H9 (cell line): ENCODE measurements around the gene ZNF428. TPM values are rescaled to one million over a fixed set of nuclear protein-coding genes. Genes with fewer than 3 reads are reported as not detected.
A peak's percentile ranks its signal among the peaks of the same experiment; 100 is the strongest.
"Not testable (repeated sequence)": the region's sequence is repeated elsewhere in the genome, so short reads cannot be mapped to it uniquely, and the experiment has no call there.

Experiments used
- DNase-seq: peaks from one replicate; pipeline ENCODE4 v3.0.0-alpha.2; 2017
- H2AFZ ChIP-seq: one replicate; pipeline ENCODE4 v1.6.1; 2013; ENCODE audit warnings: mild to moderate bottlenecking, low read length, control low read depth, moderate library complexity
- H2AK5ac ChIP-seq: 2 replicates; pipeline ENCODE4 v1.6.1; 2013; ENCODE audit warnings: low read length, control low read depth, mixed read lengths; ENCODE audit not compliant: insufficient read length
- H2BK120ac ChIP-seq: one replicate; pipeline ENCODE4 v1.6.1; 2013; ENCODE audit warnings: low read depth, mild to moderate bottlenecking, low read length, control low read depth, inconsistent platforms; ENCODE audit not compliant: poor library complexity, severe bottlenecking
- H2BK12ac ChIP-seq: 2 replicates; pipeline ENCODE4 v1.6.1; 2013; ENCODE audit warnings: low read length, control low read depth, mixed read lengths, low read depth; ENCODE audit not compliant: insufficient read length
- H2BK15ac ChIP-seq: 2 replicates; pipeline ENCODE4 v1.6.1; 2013; ENCODE audit warnings: low read depth, low read length, control low read depth
- H2BK20ac ChIP-seq: one replicate; pipeline ENCODE4 v1.6.1; 2013; ENCODE audit warnings: low read depth, mild to moderate bottlenecking, low read length, control low read depth, inconsistent platforms; ENCODE audit not compliant: poor library complexity, severe bottlenecking
- H2BK5ac ChIP-seq: 2 replicates; pipeline ENCODE4 v1.6.1; 2013; ENCODE audit warnings: low read length, control low read depth, mixed read lengths; ENCODE audit not compliant: insufficient read length
- H3K14ac ChIP-seq: 2 replicates; pipeline ENCODE4 v1.6.1; 2013; ENCODE audit warnings: low read length, control low read depth; ENCODE audit not compliant: insufficient read depth
- H3K18ac ChIP-seq: 2 replicates; pipeline ENCODE4 v1.6.1; 2013; ENCODE audit warnings: low read depth, mild to moderate bottlenecking, mixed read lengths, low read length, control low read depth; ENCODE audit not compliant: insufficient read length
- H3K23ac ChIP-seq: 2 replicates; pipeline ENCODE4 v1.6.1; 2013; ENCODE audit warnings: low read length, control low read depth, mixed read lengths, low read depth; ENCODE audit not compliant: insufficient read length
- H3K23me2 ChIP-seq: 2 replicates; pipeline ENCODE4 v1.6.1; 2013; ENCODE audit warnings: low read depth, mild to moderate bottlenecking, mixed read lengths, low read length, control low read depth; ENCODE audit not compliant: insufficient read length, poor library complexity, severe bottlenecking
- H3K27ac ChIP-seq: 2 replicates; pipeline ENCODE4 v1.5.1; 2013; ENCODE audit warnings: low read length, control low read depth, mixed read lengths, low read depth; ENCODE audit not compliant: insufficient read length
- H3K27me3 ChIP-seq: 2 replicates; pipeline ENCODE4 v1.6.1; 2013; ENCODE audit warnings: low read length, control low read depth, inconsistent platforms; ENCODE audit not compliant: insufficient read depth
- H3K4ac ChIP-seq: 2 replicates; pipeline ENCODE4 v1.6.1; 2013; ENCODE audit warnings: low read depth, mild to moderate bottlenecking, control low read depth, inconsistent platforms, low read length, moderate library complexity
- H3K4me1 ChIP-seq: 2 replicates; pipeline ENCODE4 v1.6.1; 2013; ENCODE audit warnings: low read length, control low read depth, inconsistent platforms; ENCODE audit not compliant: insufficient read depth
- H3K4me2 ChIP-seq: 2 replicates; pipeline ENCODE4 v1.6.1; 2013; ENCODE audit warnings: low read length, control low read depth, mixed read lengths; ENCODE audit not compliant: insufficient read length, insufficient read depth
- H3K56ac ChIP-seq: 2 replicates; pipeline ENCODE4 v1.6.1; 2013; ENCODE audit warnings: low read depth, mild to moderate bottlenecking, mixed read lengths, low read length, control low read depth; ENCODE audit not compliant: insufficient read length
- H3K79me1 ChIP-seq: 2 replicates; pipeline ENCODE4 v1.6.1; 2013; ENCODE audit warnings: low read depth, mild to moderate bottlenecking, moderate library complexity, low read length, control low read depth, inconsistent platforms; ENCODE audit not compliant: insufficient read depth, poor library complexity, severe bottlenecking
- H3K79me2 ChIP-seq: 2 replicates; pipeline ENCODE4 v1.6.1; 2013; ENCODE audit warnings: low read length, control low read depth, inconsistent platforms; ENCODE audit not compliant: insufficient read depth
- H3K9ac ChIP-seq: 2 replicates; pipeline ENCODE4 v1.6.1; 2013; ENCODE audit warnings: low read length, control low read depth, mixed read lengths; ENCODE audit not compliant: insufficient read length; ENCODE audit errors: extremely low read depth
- H3K9me3 ChIP-seq: one replicate; pipeline ENCODE4 v1.6.1; 2013; ENCODE audit warnings: low read depth, low read length, inconsistent platforms; ENCODE audit not compliant: control insufficient read depth
- H3T11ph ChIP-seq: one replicate; pipeline ENCODE4 v1.6.1; 2013; ENCODE audit warnings: mild to moderate bottlenecking, low read length, control low read depth, inconsistent platforms
- H4K20me1 ChIP-seq: one replicate; pipeline ENCODE4 v1.6.1; 2013; ENCODE audit not compliant: control insufficient read depth, insufficient read length, insufficient read depth
- H4K5ac ChIP-seq: 2 replicates; pipeline ENCODE4 v1.6.1; 2013; ENCODE audit warnings: low read depth, mild to moderate bottlenecking, mixed read lengths, low read length, control low read depth; ENCODE audit not compliant: insufficient read length
- H4K8ac ChIP-seq: replicated peaks from 2 replicates; pipeline ENCODE4 v1.6.1; 2013; ENCODE audit warnings: low read length, control low read depth, mixed read lengths, low read depth; ENCODE audit not compliant: insufficient read length
- H4K91ac ChIP-seq: 2 replicates; pipeline ENCODE4 v1.6.1; 2013; ENCODE audit warnings: low read depth, mild to moderate bottlenecking, moderate library complexity, mixed read lengths, low read length, control low read depth; ENCODE audit not compliant: insufficient read length
- H3K27ac Mint-ChIP-seq, 3 experiments: 2 replicates in 2 of 3; 3 replicates in 1 of 3; pipeline ENCODE4 v1.8.0; 2020 to 2021; ENCODE audit warnings: mixed read lengths in 3 of 3, mild to moderate bottlenecking in 1 of 3, moderate library complexity in 1 of 3
- H3K27me3 Mint-ChIP-seq: 2 replicates; pipeline ENCODE4 v1.8.0; 2021; ENCODE audit warnings: low read depth, mild to moderate bottlenecking, moderate library complexity, mixed read lengths
- H3K36me3 Mint-ChIP-seq, 3 experiments: 2 replicates in 2 of 3; 3 replicates in 1 of 3; pipeline ENCODE4 v1.8.0; 2020 to 2021; ENCODE audit warnings: low read depth in 3 of 3, mixed read lengths in 3 of 3; ENCODE audit not compliant: insufficient read depth in 1 of 3
- H3K4me1 Mint-ChIP-seq, 2 experiments: 2 replicates each; pipeline ENCODE4 v1.8.0; 2020; ENCODE audit warnings: mixed read lengths in 2 of 2
- H3K4me3 Mint-ChIP-seq, 2 experiments: 2 replicates in 1 of 2; 3 replicates in 1 of 2; pipeline ENCODE4 v1.8.0; 2020 to 2021; ENCODE audit warnings: mild to moderate bottlenecking in 2 of 2, mixed read lengths in 2 of 2, moderate library complexity in 1 of 2
- H3K9me3 Mint-ChIP-seq, 2 experiments: 2 replicates in 1 of 2; 3 replicates in 1 of 2; pipeline ENCODE4 v1.8.0; 2020; ENCODE audit warnings: mild to moderate bottlenecking in 2 of 2, mixed read lengths in 2 of 2, moderate library complexity in 1 of 2
- CTCF ChIP-seq: fragments of 200-600 bp; sonication (generic); conservative IDR thresholded peaks from 3 replicates; pipeline ENCODE4 v1.8.0; 2021; ENCODE audit warnings: antibody characterized with exemption, mild to moderate bottlenecking
- WGBS: extraction: QIAGEN DNeasy Blood & Tissue Kit; methylation state at CpG from one replicate; pipeline ENCODE4 v1.1.7; 2013; ENCODE audit warnings: missing lambda C conversion rate, low lambda C conversion rate, mixed read lengths; ENCODE audit not compliant: insufficient read length; ENCODE audit errors: extremely low coverage; 5-methylcytosine and 5-hydroxymethylcytosine counted together
- total RNA-seq: library from RNA; stranded (reverse); gene quantifications from 2 replicates; pipeline ENCODE4 v1.2.1, GENCODE V29; 2021

ZNF428 gene
- total RNA-seq, 1 experiment from 2014 or later, result 30.3 TPM

GRCh38 chr19:43636121-43636683, 16.8 kb upstream of the ZNF428 start:
- Histone ChIP-seq H2BK15ac (no peak overlapping the region), H2BK5ac (no peak overlapping the region), H3K4me2 (peak overlapping the region; percentile 31), H3K23me2 (peaks cover 24% of the 10 kb centered on the region), H3K27me3 (peaks cover 20% of the 10 kb centered on the region; the same call in 1 of the 2 replicates), H3T11ph (no peak overlapping the region), H3K9me3 (no peaks in the 10 kb centered on the region), H4K91ac (no peak overlapping the region), H3K56ac (no peak overlapping the region), H3K27ac (no peak overlapping the region), H3K14ac (peak overlapping the region; percentile 16; the same call in 1 of the 2 replicates), H3K18ac (no peak overlapping the region), H3K4me1 (peaks cover 3% of the 10 kb centered on the region; the same call in 1 of the 2 replicates), H3K4ac (no peak overlapping the region), H3K79me2 (no peaks in the 10 kb centered on the region), H2AK5ac (no peak overlapping the region), H2BK120ac (no peak overlapping the region), H4K20me1 (no peaks in the 10 kb centered on the region), H2AFZ (no peak overlapping the region), H3K23ac (no peak overlapping the region), H3K9ac (no peak overlapping the region), H4K8ac (no peak overlapping the region), H4K5ac (no peak overlapping the region), H2BK12ac (no peak overlapping the region), H2BK20ac (no peak overlapping the region), H3K79me1 (no peaks in the 10 kb centered on the region)
- DNase-seq, result peak; percentile 50
- no CpG with 5 or more reads among the region's 14 CpGs for WGBS
- Mint-ChIP-seq H3K27me3 (peaks cover 72% of the 10 kb centered on the region), H3K4me1 (peaks cover 19 to 40% of the 10 kb centered on the region in 2 experiments), H3K9me3 (peaks cover 0 to 2% of the 10 kb centered on the region in 2 experiments; a peak in 2 of 5 replicates), H3K4me3 (peak overlapping the region in 1 of 2 experiments; percentile 88; a peak in 3 of 5 replicates), H3K36me3 (peaks cover 0 to 5% (median 0%) of the 10 kb centered on the region in 3 experiments; a peak in 2 of 7 replicates), H3K27ac (no peak overlapping the region; a peak in 2 of 7 replicates)
- no peak for TF ChIP-seq CTCF

- Histone ChIP-seq H3K23me2 (peaks cover 24% of the 10 kb centered on the region), H3K4me2 (peak overlapping the region; percentile 63), H3K27me3 (peaks cover 18% of the 10 kb centered on the region; the same call in 1 of the 2 replicates), H3K18ac (peak overlapping the region; percentile 33), H3K14ac (peak overlapping the region; percentile 41; the same call in 1 of the 2 replicates)
- H3K27ac ChIP-seq, H4K5ac ChIP-seq, H2BK15ac ChIP-seq, H3K79me2 ChIP-seq, H2AK5ac ChIP-seq, H2BK12ac ChIP-seq, H4K20me1 ChIP-seq, H3K9ac ChIP-seq, H3K56ac ChIP-seq, H3K79me1 ChIP-seq, H2AFZ ChIP-seq, H2BK20ac ChIP-seq, H2BK120ac ChIP-seq, H4K91ac ChIP-seq, H3K4me1 ChIP-seq, H3K4ac ChIP-seq, H2BK5ac ChIP-seq, H3K23ac ChIP-seq, H3K9me3 ChIP-seq, H4K8ac ChIP-seq, H3T11ph ChIP-seq, H3K9me3 Mint-ChIP-seq, H3K36me3 Mint-ChIP-seq: not testable (repeated sequence)
- peaks cover 70% of the 10 kb centered on the region for H3K27me3 Mint-ChIP-seq
- peak overlapping the region; percentile 74 to 94 (median 91); a peak in 5 of 7 replicates for H3K27ac Mint-ChIP-seq
- H3K4me3 Mint-ChIP-seq, result peak overlapping the region; percentile 61 to 88
- peaks cover 18 to 37% of the 10 kb centered on the region in 2 experiments for H3K4me1 Mint-ChIP-seq
- no CpG with 5 or more reads among the region's 2 CpGs for WGBS
- peak; percentile 34 for DNase-seq
Measured at GRCh38 chr19:43635561-43635940, 16.1 kb upstream of the ZNF428 start.
